Spinal cord (tissue), 10 donors: ENCODE data around the gene CERS2. TPM values are rescaled to one million over a fixed set of nuclear protein-coding genes. Genes with fewer than 3 reads are reported as not detected.

Source experiments
- DNase-seq, 6 donors: peaks; one replicate each; pipeline versions ENCODE4 v3.0.0 to v3.0.0-alpha.2; 2013 to 2015; ENCODE audit warnings: low spot score in 6 of 6, low read depth in 4 of 6
- H3K27ac ChIP-seq: one replicate; pipeline ENCODE4 v1.5.1; 2013; ENCODE audit warnings: low read depth, low read length, control low read depth
- H3K27me3 ChIP-seq: one replicate; pipeline ENCODE4 v1.6.1; 2013; ENCODE audit warnings: low read length; ENCODE audit not compliant: control insufficient read depth, insufficient read depth
- H3K36me3 ChIP-seq: one replicate; pipeline ENCODE4 v1.6.1; 2013; ENCODE audit warnings: low read length; ENCODE audit not compliant: control insufficient read depth, insufficient read depth
- H3K4me1 ChIP-seq: one replicate; pipeline ENCODE4 v1.6.1; 2013; ENCODE audit warnings: low read length; ENCODE audit not compliant: control insufficient read depth, insufficient read depth
- H3K4me3 ChIP-seq: one replicate; pipeline ENCODE4 v1.5.1; 2013; ENCODE audit warnings: low read depth, low read length, control low read depth
- H3K9me3 ChIP-seq: one replicate; pipeline ENCODE4 v1.6.1; 2013; ENCODE audit warnings: low read length; ENCODE audit not compliant: control insufficient read depth, insufficient read depth
- whole genome bisulfite sequencing: methylation state at CpG from one replicate; pipeline ENCODE4 v1.1.5; 2013; ENCODE audit warnings: missing lambda C conversion rate; ENCODE audit not compliant: insufficient coverage; 5-methylcytosine and 5-hydroxymethylcytosine counted together
- polyA plus RNA-seq, 2 donors: library from polyadenylated mRNA; unstranded; fragments of 120-200 nt; gene quantifications; one replicate each; pipeline ENCODE4 v1.2.1, GENCODE V29; 2013; ENCODE audit not compliant: insufficient read length in 2 of 2
- small RNA-seq: library from RNA; depleted of rRNA; stranded (forward); fragments of <200 nt; gene quantifications from one replicate; pipeline ENCODE3, GENCODE V24; 2014; ENCODE audit warnings: low replicate concordance
- total RNA-seq, 2 donors: library from RNA; depleted of rRNA in 1 of 2; stranded (reverse); fragments of 120-200 nt in 1 of 2; fragments of >200 nt in 1 of 2; gene quantifications; one replicate each; pipeline versions ENCODE4 v1.2.3 to v1.2.4, GENCODE V29; 2013 to 2014
- donor health status: healthy.

Gene CERS2
- total and polyA plus RNA-seq, 4 donors: 116 to 224 (median 170) TPM

DNA sequence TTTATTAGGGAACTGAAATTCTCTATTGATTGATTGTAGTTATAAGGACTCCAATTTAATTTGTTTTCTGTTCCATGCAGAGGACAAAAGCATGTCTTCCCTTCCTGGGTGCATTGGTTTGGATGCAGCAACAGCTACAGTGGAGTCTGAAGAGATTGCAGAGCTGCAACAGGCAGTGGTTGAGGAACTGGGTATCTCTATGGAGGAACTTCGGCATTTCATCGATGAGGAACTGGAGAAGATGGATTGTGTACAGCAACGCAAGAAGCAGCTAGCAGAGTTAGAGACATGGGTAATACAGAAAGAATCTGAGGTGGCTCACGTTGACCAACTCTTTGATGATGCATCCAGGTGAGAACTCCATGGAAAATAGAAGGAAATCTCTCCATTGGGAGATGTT is 47.0 kb downstream of the CERS2 start:
- Histone ChIP-seq H3K36me3 (peaks cover 18% of the 10 kb centered on the region), H3K27ac (no peak overlapping the region), H3K9me3 (peaks cover 4% of the 10 kb centered on the region), H3K4me1 (peaks cover 15% of the 10 kb centered on the region), H3K27me3 (no peaks in the 10 kb centered on the region), H3K4me3 (no peak overlapping the region)
- DNase-seq: no peak
- WGBS: 100% methylated on average over 4 of the region's 4 CpGs

GRCh38 chr1:150926097-150926741 is 48.4 kb downstream of the CERS2 start, which contains the start of gene SETDB1:
Gene SETDB1, plus strand, starts transcription at chr1:150926363. Its CDS starts 1,352 bp downstream, at chr1:150927715.
- Histone ChIP-seq H3K9me3 (no peaks in the 10 kb centered on the region), H3K4me1 (peaks cover 15% of the 10 kb centered on the region), H3K27me3 (no peaks in the 10 kb centered on the region), H3K27ac (peak within 1 kb of the TSS; percentile 91), H3K4me3 (peak within 1 kb of the TSS; percentile 97), H3K36me3 (peaks cover 15% of the 10 kb centered on the region)
- DNase-seq: peak; percentile 88 to 99 (median 93)
- under 1% methylated on average over 31 of the region's 39 CpGs for WGBS

GRCh38 chr1:150925080-150925479 is 49.6 kb downstream of the CERS2 start:
- peak overlapping the region; percentile 97 for H3K4me3 ChIP-seq
- H3K27ac ChIP-seq: no peak overlapping the region
- WGBS: 79% methylated on average over 9 of the region's 23 CpGs
- peaks cover 5% of the 10 kb centered on the region for H3K36me3 ChIP-seq
- H3K4me1 ChIP-seq: peaks cover 15% of the 10 kb centered on the region
- no peaks in the 10 kb centered on the region for H3K9me3 ChIP-seq
- H3K27me3 ChIP-seq: no peaks in the 10 kb centered on the region
- no peak for DNase-seq

DNA sequence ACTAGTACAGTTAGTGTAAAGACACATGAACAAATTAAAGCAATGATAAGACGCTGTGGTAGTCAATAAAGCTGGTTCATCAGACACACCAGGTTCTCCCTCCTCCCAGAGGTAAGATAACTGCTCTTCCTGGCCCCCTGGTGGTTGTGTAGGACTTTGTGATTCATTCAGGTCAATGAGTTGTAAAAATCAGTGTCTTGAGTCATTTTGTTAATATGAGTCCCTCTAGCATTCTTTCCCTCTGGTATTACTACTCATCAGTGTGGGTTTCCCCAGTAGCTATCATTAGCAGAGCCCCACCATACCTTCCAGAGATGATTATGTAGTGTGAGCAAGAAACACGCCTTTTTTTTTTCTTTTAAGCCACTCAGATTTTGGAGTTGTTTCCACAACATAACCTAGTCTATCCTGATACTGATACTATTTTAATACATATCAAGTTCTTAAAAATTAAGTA is 52.1 kb downstream of the CERS2 start:
- no peaks in the 10 kb centered on the region for H3K9me3 ChIP-seq
- no peak overlapping the region for H3K4me3 ChIP-seq
- no CpG with 5 or more reads among the region's 2 CpGs for WGBS
- peaks cover 15% of the 10 kb centered on the region for H3K4me1 ChIP-seq
- no peaks in the 10 kb centered on the region for H3K36me3 ChIP-seq
- H3K27ac ChIP-seq: no peak overlapping the region
- peak in 4 of 6 donors; percentile 21 to 88 (median 48) for DNase-seq
- H3K27me3 ChIP-seq: no peaks in the 10 kb centered on the region

DNA sequence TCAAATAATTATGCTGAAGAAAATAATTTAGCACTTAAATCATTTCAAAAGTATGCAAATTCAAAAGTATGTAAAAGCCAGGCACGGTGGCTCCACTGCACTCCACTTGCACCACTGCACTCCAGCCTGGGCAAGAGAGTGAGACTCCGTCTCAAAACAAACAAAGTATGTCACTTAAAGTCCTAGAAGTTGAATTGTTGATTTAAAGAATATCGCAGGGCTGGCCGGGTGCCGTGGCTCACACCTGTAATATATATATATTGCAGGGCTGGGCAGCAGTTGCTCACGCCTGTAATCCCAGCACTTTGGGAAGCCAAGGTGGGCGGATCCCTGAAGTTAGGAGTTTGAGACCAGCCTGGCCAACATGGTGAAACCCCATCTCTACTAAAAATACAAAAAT is 57.2 kb downstream of the CERS2 start:
- WGBS: no CpG with 5 or more reads among the region's 7 CpGs
- Histone ChIP-seq H3K36me3 (no peaks in the 10 kb centered on the region), H3K27ac (no peak overlapping the region), H3K27me3 (no peaks in the 10 kb centered on the region), H3K4me3 (no peak overlapping the region), H3K9me3 (no peaks in the 10 kb centered on the region), H3K4me1 (no peaks in the 10 kb centered on the region)
- DNase-seq: no peak

Small RNA genes lying within 50 kb of the gene (small RNA-seq; reads per million reads assigned to genes)
- gene RNU6-884P: not detected

Other genes starting within 250 kb of the CERS2 start
- 10 to 100 TPM; 26.2 to 58.8 TPM for gene CTSS, start 209.1 kb downstream of the CERS2 start, total RNA-seq
- 10 to 100 TPM; 10.7 to 15.8 TPM for gene CTSS, start 209.1 kb downstream of the CERS2 start, polyA plus RNA-seq
- gene CTSK, start 166.6 kb downstream of the CERS2 start, total RNA-seq: 100 to 1,000 TPM in 1 of 2 donors, 10 to 100 TPM in 1; 73.6 to 153 TPM
- 10 to 100 TPM; 13.9 to 44.5 TPM for gene CTSK, start 166.6 kb downstream of the CERS2 start, polyA plus RNA-seq
- 10 to 100 TPM; 29.3 to 42.7 TPM for gene ARNT, start 98.2 kb downstream of the CERS2 start, total RNA-seq
- gene ARNT, start 98.2 kb downstream of the CERS2 start, polyA plus RNA-seq: 10 to 100 TPM; 20.9 to 30.0 TPM
- gene CTXND2, start 87.7 kb downstream of the CERS2 start, total RNA-seq: under 1 TPM in 1 of 2 donors, not detected in 1; 0.39 TPM
- gene CTXND2, start 87.7 kb downstream of the CERS2 start, polyA plus RNA-seq: under 1 TPM in 1 of 2 donors, not detected in 1; 0.14 TPM
- 10 to 100 TPM; 39.7 to 58.6 TPM for gene SETDB1, start 48.5 kb downstream of the CERS2 start, total RNA-seq
- gene SETDB1, start 48.5 kb downstream of the CERS2 start, polyA plus RNA-seq: 10 to 100 TPM; 41.2 to 54.3 TPM
- gene ANXA9, start 7.5 kb upstream of the CERS2 start, total RNA-seq: 1 to 10 TPM in 1 of 2 donors, under 1 TPM in 1; 0.50 to 2.6 TPM
- 1 to 10 TPM; 5.4 to 8.3 TPM for gene ANXA9, start 7.5 kb upstream of the CERS2 start, polyA plus RNA-seq
- gene MINDY1, start 32.1 kb upstream of the CERS2 start, total RNA-seq: 10 to 100 TPM; 21.9 to 48.1 TPM
- 10 to 100 TPM; 38.2 to 47.5 TPM for gene MINDY1, start 32.1 kb upstream of the CERS2 start, polyA plus RNA-seq
- 10 to 100 TPM; 18.9 to 29.0 TPM for gene PRUNE1, start 33.6 kb upstream of the CERS2 start, total RNA-seq
- gene PRUNE1, start 33.6 kb upstream of the CERS2 start, polyA plus RNA-seq: 10 to 100 TPM; 37.5 to 39.4 TPM
- under 1 TPM; 0.20 to 0.83 TPM for gene BNIPL, start 61.8 kb upstream of the CERS2 start, total RNA-seq
- gene BNIPL, start 61.8 kb upstream of the CERS2 start, polyA plus RNA-seq: under 1 TPM; 0.73 to 0.93 TPM
- 10 to 100 TPM in 1 of 2 donors, 1 to 10 TPM in 1; 4.1 to 11.0 TPM for gene C1orf56, start 72.9 kb upstream of the CERS2 start, total RNA-seq
- 10 to 100 TPM; 13.7 to 16.9 TPM for gene C1orf56, start 72.9 kb upstream of the CERS2 start, polyA plus RNA-seq
- gene CDC42SE1, start 84.8 kb upstream of the CERS2 start, total RNA-seq: 10 to 100 TPM; 59.0 to 73.8 TPM
- gene CDC42SE1, start 84.8 kb upstream of the CERS2 start, polyA plus RNA-seq: 10 to 100 TPM; 86.3 to 89.8 TPM
- 10 to 100 TPM; 34.2 to 54.3 TPM for gene MLLT11, start 85.6 kb upstream of the CERS2 start, total RNA-seq
- 100 to 1,000 TPM; 182 to 203 TPM for gene MLLT11, start 85.6 kb upstream of the CERS2 start, polyA plus RNA-seq
- 10 to 100 TPM; 18.0 to 18.1 TPM for gene GABPB2, start 95.9 kb upstream of the CERS2 start, total RNA-seq
- gene GABPB2, start 95.9 kb upstream of the CERS2 start, polyA plus RNA-seq: 1 to 10 TPM; 6.2 to 9.3 TPM
- 10 to 100 TPM; 10.2 to 16.4 TPM for gene SEMA6C, start 171.8 kb upstream of the CERS2 start, total RNA-seq
- 10 to 100 TPM; 34.6 to 47.8 TPM for gene SEMA6C, start 171.8 kb upstream of the CERS2 start, polyA plus RNA-seq
- gene TNFAIP8L2, start 181.8 kb upstream of the CERS2 start, total RNA-seq: 1 to 10 TPM; 4.5 to 5.5 TPM
- gene TNFAIP8L2, start 181.8 kb upstream of the CERS2 start, polyA plus RNA-seq: 1 to 10 TPM; 3.2 to 3.9 TPM
- gene LYSMD1, start 191.1 kb upstream of the CERS2 start, total RNA-seq: 10 to 100 TPM; 12.9 to 19.1 TPM
- gene LYSMD1, start 191.1 kb upstream of the CERS2 start, polyA plus RNA-seq: 10 to 100 TPM; 17.9 to 18.7 TPM
- gene SCNM1, start 191.3 kb upstream of the CERS2 start, total RNA-seq: 10 to 100 TPM; 26.1 to 59.3 TPM
- 10 to 100 TPM; 54.8 to 55.8 TPM for gene SCNM1, start 191.3 kb upstream of the CERS2 start, polyA plus RNA-seq
- gene TMOD4, start 201.1 kb upstream of the CERS2 start, total RNA-seq: not detected
- 1 to 10 TPM in 1 of 2 donors, not detected in 1; 1.2 TPM for gene TMOD4, start 201.1 kb upstream of the CERS2 start, polyA plus RNA-seq
- 10 to 100 TPM; 38.6 to 67.7 TPM for gene VPS72, start 215.4 kb upstream of the CERS2 start, total RNA-seq
- 10 to 100 TPM; 91.6 to 93.0 TPM for gene VPS72, start 215.4 kb upstream of the CERS2 start, polyA plus RNA-seq
- gene PIP5K1A, start 223.7 kb upstream of the CERS2 start, total RNA-seq: 10 to 100 TPM; 44.0 to 59.3 TPM
- 10 to 100 TPM; 34.9 to 50.9 TPM for gene PIP5K1A, start 223.7 kb upstream of the CERS2 start, polyA plus RNA-seq